ENCODE results near the gene MAP3K13. TPM values are rescaled to one million over a fixed set of nuclear protein-coding genes. Genes with fewer than 3 reads are reported as not detected.

Gene MAP3K13
- total RNA-seq, 1 donor from 2014 or later, result 26.9 TPM

GRCh38 chr3:185356499-185356898 is 6.4 kb upstream of the MAP3K13 start:
- DNase-seq (ENCODE audit: extremely low spot score, unreplicated experiment), result no peak
- H3K4me3 Mint-ChIP-seq (ENCODE audit: unreplicated experiment), result no peak overlapping the region
- TF ChIP-seq, protein P1, sequence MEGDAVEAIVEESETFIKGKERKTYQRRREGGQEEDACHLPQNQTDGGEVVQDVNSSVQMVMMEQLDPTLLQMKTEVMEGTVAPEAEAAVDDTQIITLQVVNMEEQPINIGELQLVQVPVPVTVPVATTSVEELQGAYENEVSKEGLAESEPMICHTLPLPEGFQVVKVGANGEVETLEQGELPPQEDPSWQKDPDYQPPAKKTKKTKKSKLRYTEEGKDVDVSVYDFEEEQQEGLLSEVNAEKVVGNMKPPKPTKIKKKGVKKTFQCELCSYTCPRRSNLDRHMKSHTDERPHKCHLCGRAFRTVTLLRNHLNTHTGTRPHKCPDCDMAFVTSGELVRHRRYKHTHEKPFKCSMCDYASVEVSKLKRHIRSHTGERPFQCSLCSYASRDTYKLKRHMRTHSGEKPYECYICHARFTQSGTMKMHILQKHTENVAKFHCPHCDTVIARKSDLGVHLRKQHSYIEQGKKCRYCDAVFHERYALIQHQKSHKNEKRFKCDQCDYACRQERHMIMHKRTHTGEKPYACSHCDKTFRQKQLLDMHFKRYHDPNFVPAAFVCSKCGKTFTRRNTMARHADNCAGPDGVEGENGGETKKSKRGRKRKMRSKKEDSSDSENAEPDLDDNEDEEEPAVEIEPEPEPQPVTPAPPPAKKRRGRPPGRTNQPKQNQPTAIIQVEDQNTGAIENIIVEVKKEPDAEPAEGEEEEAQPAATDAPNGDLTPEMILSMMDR (IDR thresholded peaks at IDR 0.05), result no peak
- H3K9me3 Mint-ChIP-seq (ENCODE audit: unreplicated experiment), result no peaks in the 10 kb centered on the region
- H3K27ac Mint-ChIP-seq (ENCODE audit: unreplicated experiment), result no peak overlapping the region
- no peaks in the 10 kb centered on the region for H3K4me1 Mint-ChIP-seq (ENCODE audit: unreplicated experiment)
- H3K36me3 Mint-ChIP-seq (ENCODE audit: unreplicated experiment), result no peaks in the 10 kb centered on the region
- H3K27me3 Mint-ChIP-seq (ENCODE audit: unreplicated experiment), result peaks cover 12% of the 10 kb centered on the region

- no peak for DNase-seq (ENCODE audit: extremely low spot score, unreplicated experiment)
- Mint-ChIP-seq H3K9me3 (ENCODE audit: unreplicated experiment) (no peaks in the 10 kb centered on the region), H3K27ac (ENCODE audit: unreplicated experiment) (no peak overlapping the region), H3K27me3 (ENCODE audit: unreplicated experiment) (peaks cover 20% of the 10 kb centered on the region), H3K36me3 (ENCODE audit: unreplicated experiment) (no peaks in the 10 kb centered on the region), H3K4me3 (ENCODE audit: unreplicated experiment) (no peak overlapping the region), H3K4me1 (ENCODE audit: unreplicated experiment) (peaks cover 9% of the 10 kb centered on the region)
- TF ChIP-seq, protein P1 (IDR thresholded peaks at IDR 0.05), result no peak
Measured at GRCh38 chr3:185361920-185362319, 1.0 kb upstream of the MAP3K13 start.

GRCh38 chr3:185363662-185364203 is 797 bp downstream of the MAP3K13 start:
- peak overlapping the region; percentile 83 for H3K27ac Mint-ChIP-seq (ENCODE audit: unreplicated experiment)
- no peak for DNase-seq (ENCODE audit: extremely low spot score, unreplicated experiment)
- H3K27me3 Mint-ChIP-seq (ENCODE audit: unreplicated experiment), result peaks cover 22% of the 10 kb centered on the region
- H3K36me3 Mint-ChIP-seq (ENCODE audit: unreplicated experiment), result no peaks in the 10 kb centered on the region
- H3K9me3 Mint-ChIP-seq (ENCODE audit: unreplicated experiment), result no peaks in the 10 kb centered on the region
- TF ChIP-seq, protein P1 (IDR thresholded peaks at IDR 0.05), result no peak
- peak overlapping the region; percentile 88 for H3K4me3 Mint-ChIP-seq (ENCODE audit: unreplicated experiment)
- peaks cover 9% of the 10 kb centered on the region for H3K4me1 Mint-ChIP-seq (ENCODE audit: unreplicated experiment)

DNA sequence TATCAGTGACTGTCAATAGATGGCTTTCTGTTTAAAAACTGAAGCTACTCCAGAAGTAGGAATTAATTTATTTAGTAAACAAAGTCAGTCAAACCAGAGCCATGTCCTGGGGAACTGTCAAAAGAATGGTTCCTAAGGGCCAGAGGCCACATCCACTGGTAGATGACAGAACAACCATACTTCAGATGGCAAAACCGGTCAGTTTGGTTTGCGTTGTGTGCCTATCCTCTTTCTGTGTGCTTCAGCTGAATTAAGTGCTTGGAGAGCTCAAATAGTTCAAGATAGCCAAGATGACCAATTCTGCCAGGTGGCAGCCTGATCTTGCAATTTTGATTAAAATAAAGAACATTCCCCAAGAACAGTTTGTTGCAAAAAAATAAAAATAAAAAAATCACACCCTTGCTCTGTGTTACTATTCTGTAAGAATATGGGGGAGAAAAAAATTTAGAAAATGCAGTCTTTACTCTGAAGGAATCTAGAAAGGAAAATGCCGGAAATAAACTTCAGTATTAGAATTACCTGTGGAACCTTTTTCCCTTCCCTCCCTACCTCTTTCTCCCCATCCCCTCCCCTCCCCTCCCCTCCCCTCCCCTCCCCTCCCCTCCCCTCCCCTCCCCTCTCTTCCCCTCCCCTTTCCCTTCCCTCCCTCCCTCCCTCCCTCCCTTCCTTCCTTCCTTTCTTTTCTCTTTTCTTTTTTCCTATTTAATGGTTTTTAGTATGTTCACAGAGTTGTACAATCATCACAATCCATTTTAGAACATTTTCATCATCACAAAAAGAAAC is 2.5 kb downstream of the MAP3K13 start:
- Mint-ChIP-seq H3K27me3 (ENCODE audit: unreplicated experiment) (peaks cover 16% of the 10 kb centered on the region), H3K27ac (ENCODE audit: unreplicated experiment) (no peak overlapping the region)

DNA sequence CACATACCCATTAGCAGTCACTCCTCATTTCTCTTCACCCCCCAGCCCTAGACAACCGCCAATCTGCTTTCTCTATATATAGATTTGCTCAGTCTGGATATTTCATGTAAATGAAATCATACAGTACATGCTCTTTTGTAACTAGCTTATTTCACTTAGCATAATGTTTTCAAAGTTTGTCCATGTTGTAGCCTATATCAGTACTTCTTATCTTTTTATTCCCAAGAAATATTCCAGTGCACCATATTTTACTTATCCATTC is 3.1 kb downstream of the MAP3K13 start:
- Mint-ChIP-seq H3K4me1 (ENCODE audit: unreplicated experiment) (peaks cover 9% of the 10 kb centered on the region), H3K9me3 (ENCODE audit: unreplicated experiment) (no peaks in the 10 kb centered on the region), H3K4me3 (ENCODE audit: unreplicated experiment) (no peak overlapping the region), H3K27me3 (ENCODE audit: unreplicated experiment) (peaks cover 16% of the 10 kb centered on the region), H3K27ac (ENCODE audit: unreplicated experiment) (no peak overlapping the region), H3K36me3 (ENCODE audit: unreplicated experiment) (no peaks in the 10 kb centered on the region)
- DNase-seq (ENCODE audit: extremely low spot score, unreplicated experiment), result no peak
- TF ChIP-seq, protein P1 (IDR thresholded peaks at IDR 0.05), result no peak

More for the DNA sequence above, 2.5 kb downstream of the MAP3K13 start:
- TF ChIP-seq, protein P1 (IDR thresholded peaks at IDR 0.05), result no peak
- Mint-ChIP-seq H3K4me3 (ENCODE audit: unreplicated experiment) (no peak overlapping the region), H3K36me3 (ENCODE audit: unreplicated experiment) (no peaks in the 10 kb centered on the region), H3K9me3 (ENCODE audit: unreplicated experiment) (no peaks in the 10 kb centered on the region), H3K4me1 (ENCODE audit: unreplicated experiment) (peaks cover 9% of the 10 kb centered on the region)
- no peak for DNase-seq (ENCODE audit: extremely low spot score, unreplicated experiment)
